Occipital lobe (tissue), 2 donors: ENCODE results near the gene P2RY6. TPM values are rescaled to one million over a fixed set of nuclear protein-coding genes. Genes with fewer than 3 reads are reported as not detected.
"Not testable (repeated sequence)": the region's sequence is repeated elsewhere in the genome, so short reads cannot be mapped to it uniquely, and the experiment has no call there.

ENCODE experiments used
- DNase-seq: peaks from one replicate; lab custom pipeline; 2025; lab: John Stamatoyannopoulos, UW
- total RNA-seq: library from RNA; depleted of rRNA; stranded (reverse); fragments of >200 nt; gene quantifications from one replicate; pipeline ENCODE4 v1.2.3, GENCODE V29; 2014

Gene P2RY6
- total RNA-seq, result not detected

DNA sequence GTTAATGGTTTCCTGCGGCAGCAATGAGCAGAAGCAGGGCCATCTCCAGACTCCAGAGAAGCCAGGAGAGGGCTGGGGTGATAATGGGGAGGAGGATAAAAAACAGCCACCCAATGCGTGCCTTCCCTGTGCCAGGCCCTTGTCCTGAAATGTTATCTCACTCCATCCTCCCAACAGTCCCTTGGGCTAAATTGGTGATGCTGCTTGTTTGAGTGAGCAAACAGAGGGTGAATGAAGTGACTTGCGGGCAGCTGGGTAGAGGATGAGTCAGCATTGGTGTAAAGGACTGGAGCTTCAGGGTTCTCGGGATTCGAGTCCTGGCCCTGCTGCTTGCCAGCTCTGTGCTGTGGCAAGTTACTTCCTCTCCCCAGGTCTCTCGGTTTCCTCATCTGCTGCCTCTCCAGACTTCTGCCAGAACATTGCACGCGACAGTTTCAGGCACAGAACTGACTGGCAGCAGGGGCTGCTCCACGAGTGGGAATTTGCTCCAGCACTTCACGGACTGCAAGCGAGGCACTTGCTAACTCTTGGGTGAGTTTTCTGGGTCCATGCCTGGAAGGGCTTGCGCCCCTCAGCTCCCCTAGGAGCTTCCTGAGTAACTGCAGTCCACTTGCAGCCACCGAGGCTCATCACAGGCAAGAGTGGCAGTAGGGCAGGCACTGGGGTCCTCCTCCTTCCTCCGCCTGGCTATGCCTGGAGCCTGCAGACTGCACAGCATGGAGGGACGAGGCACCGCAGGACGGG, at the start of gene P2RY6:
Gene P2RY6 (plus strand): TSS at position 403 of the 744 bp plus-strand sequence. CDS start 24,181 bp downstream, outside the sequence.
- DNase-seq, result no peak

GRCh38 chr11:73223998-73224730, 48.0 kb upstream of the P2RY6 start:
- no peak for DNase-seq

GRCh38 chr11:73225001-73225686, 47.0 kb upstream of the P2RY6 start:
- DNase-seq, result no peak

- DNase-seq, result no peak
Measured at GRCh38 chr11:73225851-73226250, 46.3 kb upstream of the P2RY6 start.

- no peak for DNase-seq
Measured at GRCh38 chr11:73226297-73227006, 45.7 kb upstream of the P2RY6 start.

DNA sequence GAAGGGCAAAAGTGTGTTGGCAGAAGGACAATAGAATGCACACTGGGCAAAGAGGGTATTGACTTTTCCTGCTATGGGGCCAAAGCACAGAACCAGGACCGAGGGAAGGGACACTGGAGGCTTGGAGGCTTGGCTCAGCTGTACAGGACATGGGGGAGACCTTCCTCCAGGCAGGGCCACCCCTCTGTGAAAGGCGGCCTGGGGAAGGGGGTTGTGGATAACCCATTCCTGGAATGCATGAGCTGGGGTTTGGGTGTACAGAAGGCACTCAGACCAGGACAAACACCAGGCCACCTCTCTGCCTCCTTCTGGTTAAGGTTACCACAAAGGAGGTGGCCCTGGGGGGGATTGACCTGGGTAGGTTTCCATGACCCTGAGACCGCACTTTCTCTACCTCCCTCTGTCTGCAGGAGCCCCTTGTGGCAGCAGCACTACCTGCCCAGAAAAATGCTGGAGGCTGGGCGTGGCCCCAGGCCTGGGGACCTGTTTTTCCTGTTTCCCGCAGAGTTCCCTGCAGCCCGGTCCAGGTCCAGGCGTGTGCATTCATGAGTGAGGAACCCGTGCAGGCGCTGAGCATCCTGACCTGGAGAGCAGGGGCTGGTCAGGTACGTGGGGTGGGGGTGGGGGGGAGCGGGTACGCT, 44.4 kb upstream of the P2RY6 start:
- DNase-seq, result no peak

- DNase-seq, result no peak
Measured at GRCh38 chr11:73228268-73229134, 43.6 kb upstream of the P2RY6 start.

DNA sequence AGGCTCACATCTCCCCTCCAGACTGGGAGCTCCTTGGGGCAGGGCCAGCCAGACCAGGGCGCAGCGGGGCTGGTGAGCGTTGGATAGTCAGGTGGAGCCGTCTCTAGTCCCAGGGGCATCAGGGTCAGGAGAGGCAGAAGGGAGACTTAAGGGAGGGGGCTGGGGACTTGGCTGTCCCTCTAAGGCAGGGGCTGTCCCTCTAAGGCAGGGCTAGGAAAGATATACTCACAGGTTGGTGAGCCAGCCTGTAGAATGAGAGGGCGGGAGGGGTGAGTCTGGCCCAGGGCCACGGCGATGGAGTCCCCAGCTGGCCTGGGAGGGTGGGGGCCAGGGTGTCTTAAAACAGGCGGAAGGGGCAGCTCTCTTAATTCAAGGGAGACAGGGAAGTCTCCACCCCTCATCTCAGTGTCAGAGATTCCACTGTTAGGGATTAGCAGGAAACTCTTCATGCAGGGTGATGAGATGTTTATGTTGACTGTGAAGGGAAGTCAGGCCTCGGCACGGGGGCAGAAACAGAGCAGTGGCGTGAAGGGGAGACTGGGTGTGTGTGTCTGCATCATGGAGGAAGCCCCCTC, 42.7 kb upstream of the P2RY6 start:
- no peak for DNase-seq

DNA sequence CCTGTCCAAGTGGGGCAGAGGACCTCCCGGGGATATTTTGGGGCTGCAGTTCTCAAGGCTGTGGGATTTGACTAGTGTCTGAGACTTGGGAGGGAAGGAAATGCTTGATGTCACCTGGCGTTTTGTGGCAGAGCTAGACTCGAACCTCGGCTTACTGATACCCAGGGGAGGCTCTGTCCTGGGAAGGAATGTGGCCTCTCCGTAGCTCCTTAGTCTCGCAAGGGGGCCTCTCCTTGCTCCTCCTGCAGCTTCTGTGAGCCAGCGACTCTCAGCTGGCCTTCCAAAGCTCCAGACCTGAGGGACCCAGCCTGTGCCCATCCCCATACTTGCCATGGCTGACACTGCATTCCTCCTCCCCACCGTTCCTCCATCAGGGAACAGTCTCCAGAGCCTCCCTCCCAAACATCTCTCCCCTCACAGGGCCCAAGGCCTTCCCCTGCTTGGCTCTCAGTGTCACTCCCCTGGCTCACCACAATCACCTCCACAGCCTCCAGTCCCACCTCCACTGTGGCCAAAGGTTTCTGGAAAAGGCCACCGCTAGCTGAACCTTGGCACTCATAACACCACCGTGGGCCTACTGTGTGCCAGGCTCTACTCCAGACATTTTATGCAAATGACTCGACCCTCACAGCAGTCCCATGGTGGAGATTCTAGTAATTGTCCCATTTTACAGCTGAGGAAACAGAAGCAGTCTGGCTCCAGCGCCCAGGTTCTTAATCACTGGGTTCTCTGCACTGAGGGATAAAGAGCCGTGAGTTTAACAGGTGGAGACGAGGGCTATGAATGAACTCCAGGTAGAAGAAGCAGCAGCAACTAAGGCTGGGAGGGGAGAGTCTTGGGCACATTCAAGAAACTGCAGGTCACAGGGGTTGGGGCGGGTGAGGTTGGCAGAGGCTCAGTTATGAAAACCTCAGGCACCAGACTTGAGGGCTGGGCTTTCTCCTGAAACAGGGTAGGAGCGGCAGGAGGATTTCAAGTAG, 42.0 kb upstream of the P2RY6 start:
- DNase-seq, result no peak

GRCh38 chr11:73230931-73231330, 41.2 kb upstream of the P2RY6 start:
- no peak for DNase-seq

- DNase-seq, result not testable (repeated sequence)
Measured at GRCh38 chr11:73232487-73232886, 39.7 kb upstream of the P2RY6 start.

GRCh38 chr11:73233211-73233610, 38.9 kb upstream of the P2RY6 start:
- DNase-seq, result no peak

DNA sequence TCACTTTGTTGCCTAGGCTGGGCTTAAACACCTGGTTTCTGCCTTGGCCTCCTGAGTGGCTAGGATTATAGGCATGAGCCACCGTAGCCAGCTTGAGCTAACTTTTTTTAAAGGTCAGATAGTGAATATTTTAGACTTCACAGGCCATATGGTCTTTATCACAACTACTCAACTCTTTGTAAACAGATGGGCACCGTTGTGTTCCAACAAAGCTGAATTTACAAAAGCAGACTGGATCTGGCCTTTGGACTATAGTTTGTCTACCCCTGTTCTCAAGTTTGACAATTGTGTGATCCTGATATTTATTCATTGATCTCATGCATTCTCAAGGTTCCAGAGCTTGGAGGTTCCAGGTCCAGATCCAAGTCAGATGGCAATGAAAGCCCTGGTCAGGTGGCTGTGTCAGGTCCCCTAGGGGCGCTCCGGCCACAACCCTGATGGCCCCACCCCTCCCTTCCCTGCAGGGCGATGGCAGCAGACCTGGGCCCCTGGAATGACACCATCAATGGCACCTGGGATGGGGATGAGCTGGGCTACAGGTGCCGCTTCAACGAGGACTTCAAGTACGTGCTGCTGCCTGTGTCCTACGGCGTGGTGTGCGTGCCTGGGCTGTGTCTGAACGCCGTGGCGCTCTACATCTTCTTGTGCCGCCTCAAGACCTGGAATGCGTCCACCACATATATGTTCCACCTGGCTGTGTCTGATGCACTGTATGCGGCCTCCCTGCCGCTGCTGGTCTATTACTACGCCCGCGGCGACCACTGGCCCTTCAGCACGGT, 38.3 kb upstream of the P2RY6 start:
- no peak for DNase-seq

GRCh38 chr11:73234471-73235181, 37.5 kb upstream of the P2RY6 start:
- no peak for DNase-seq

GRCh38 chr11:73235236-73235786, 36.8 kb upstream of the P2RY6 start:
- no peak for DNase-seq

DNA sequence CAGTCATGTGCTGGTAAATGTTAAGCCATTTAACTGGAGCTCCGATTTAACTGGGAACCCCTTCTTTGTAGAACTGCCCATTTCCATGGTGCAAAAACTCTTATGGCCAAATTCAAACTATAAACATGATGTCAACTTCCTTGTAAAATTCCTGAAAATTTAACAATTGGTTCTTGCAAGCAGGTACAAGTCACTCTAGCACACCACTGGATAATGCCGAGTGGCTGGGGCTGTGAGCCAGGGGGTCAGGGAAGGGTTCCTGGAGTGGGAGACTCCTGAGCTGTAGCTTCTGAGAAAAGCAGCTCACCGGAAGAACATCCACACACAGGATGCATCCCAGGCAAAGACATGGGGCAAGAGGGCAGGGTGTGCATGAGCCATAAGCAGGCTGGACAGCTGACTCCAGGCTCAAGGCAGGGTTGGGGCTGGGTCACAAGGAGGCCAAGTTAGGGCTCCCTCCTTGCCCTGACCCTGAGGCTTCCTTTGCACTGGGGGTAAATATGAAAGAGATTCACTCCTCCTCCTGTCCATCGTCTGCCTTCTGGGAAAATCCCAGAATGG, 35.9 kb upstream of the P2RY6 start:
- DNase-seq, result no peak

- DNase-seq, result no peak
Measured at GRCh38 chr11:73236854-73237253, 35.3 kb upstream of the P2RY6 start.
